ENCODE data around the gene AGAP1.

The AGAP1 gene

DNA sequence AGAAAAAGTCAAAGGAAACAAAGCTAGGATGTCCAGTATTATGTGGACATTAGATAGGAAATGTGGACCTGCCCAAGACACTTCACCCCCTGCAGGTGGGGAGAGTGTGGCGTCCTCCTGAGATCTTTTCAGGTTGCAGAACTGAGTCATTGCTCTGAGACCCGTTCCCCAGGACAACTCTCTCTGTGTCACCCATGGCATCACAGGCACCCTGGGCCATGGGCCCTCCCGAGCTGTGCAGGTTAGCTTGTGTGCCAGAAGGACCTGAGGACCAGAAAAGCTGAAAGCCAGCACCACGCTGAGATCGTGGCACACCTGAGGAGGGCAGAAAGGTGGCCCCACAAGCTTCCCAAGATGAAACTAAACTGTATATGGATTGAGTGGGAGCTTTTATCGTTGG, 229.5 kb downstream of the AGAP1 start:
- no peak for DNase-seq

DNA sequence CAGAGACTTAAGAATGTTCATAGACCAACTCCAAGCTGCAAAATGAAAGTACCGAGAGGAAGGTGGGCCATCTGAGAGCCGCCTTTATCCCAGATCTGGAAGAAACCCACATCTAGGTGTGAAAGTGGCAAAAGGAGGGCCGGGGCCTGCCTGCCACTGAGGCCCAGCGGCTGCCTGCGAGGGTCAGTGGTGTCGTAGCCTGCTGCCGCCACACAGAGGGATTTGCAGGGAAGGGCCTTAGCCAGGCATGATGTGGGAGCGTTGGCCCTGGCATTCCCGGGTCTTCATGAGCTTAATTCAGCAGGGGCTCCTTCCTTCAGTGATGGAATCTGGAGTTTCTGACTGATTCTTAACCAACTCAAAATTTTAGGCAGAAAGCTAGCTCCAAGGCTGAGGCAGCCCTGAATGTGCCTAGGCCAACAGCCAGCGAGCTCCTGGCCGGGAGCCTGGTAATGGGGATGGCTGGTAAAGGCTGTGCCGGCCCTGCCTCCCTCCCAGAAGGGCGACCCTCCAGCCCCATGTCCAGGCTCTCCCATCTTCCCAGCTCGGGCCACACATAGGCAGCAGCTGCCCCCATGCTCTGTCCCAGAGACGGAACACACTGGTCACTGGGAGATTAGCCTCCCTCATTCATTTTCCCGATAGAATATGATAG, 230.1 kb downstream of the AGAP1 start:
- no peak for DNase-seq

DNA sequence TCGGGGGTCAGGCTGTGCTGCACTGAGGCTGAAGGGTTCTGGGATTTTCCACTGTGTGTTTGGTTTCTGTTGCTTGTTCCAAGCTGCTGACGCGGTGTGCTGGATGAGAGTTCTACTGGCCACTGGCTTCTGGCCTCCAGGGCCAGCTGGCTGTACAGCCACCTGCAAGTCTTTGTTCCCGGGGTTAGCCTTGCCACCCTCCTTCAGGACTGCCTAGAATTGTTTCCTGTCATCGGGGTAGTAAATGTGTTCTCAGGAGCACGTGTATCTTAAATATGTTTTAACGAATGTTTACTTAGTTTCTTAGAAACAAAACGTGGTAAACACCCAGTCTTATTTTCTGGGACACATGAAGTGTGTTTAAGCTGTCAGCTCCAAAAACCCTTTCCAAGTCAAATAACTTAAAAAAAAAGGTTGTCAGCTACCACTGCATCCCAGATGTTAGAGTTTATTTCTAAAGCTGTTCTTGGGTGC, 231.2 kb downstream of the AGAP1 start:
- no peak for DNase-seq

DNA sequence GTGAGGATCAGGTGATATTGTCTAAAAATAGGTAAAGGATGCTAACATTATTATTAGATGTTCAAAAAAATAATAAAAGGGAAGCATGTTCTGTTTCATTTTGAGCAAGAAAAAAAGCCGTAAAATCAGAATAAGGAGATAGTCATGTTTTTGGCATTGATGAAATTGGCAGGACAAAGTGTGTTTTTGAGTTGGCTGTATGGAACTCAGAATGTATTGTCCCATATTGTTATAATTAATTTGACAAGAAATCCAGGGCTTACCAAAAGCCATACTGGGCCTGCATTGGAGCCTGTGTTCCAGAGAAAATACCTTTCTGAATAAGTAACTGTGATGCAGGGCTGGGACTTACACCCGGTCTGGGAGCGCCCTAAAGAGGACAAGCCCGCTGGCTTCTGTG, 232.0 kb downstream of the AGAP1 start:
- DNase-seq, result no peak

DNA sequence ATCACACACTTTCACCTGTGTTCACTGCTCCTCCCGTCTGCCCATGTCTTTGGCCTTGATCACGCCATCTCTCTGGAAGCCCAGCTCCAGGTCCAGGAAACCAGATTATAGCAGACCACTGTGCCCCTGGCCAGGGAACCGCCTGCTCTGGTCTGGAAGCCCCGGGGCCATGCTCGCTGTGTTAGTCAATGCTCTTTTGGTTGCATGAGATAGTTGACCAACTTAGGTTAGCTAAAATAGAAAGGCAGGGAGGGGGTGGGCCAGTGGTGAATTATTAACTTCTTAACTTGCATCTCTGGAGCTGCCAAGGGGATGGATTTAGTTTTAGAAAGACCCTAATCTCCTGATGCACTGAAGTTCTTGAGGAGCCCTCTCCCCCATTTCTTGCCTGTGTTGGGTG, 232.7 kb downstream of the AGAP1 start:
- DNase-seq, result no peak

DNA sequence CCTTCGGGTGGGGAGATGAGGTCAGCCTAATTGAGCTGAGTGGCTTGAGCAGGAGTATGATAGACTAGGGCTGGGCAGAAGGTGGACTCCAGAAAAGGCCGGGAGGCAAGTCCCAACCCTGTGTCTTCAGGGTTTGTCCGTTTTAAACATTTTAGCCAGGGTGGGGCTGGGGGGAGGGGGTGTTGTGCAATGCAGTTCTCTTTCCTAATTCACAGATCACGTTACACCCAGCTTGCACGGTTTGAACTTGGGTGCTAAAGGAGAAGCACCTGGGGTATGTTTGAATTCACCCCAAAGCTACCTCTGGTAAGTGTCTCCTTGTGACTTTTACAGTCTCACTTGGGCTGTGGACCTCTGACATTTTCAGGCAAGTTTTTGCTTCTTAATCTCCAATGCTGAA, 233.3 kb downstream of the AGAP1 start:
- no peak for DNase-seq

DNA sequence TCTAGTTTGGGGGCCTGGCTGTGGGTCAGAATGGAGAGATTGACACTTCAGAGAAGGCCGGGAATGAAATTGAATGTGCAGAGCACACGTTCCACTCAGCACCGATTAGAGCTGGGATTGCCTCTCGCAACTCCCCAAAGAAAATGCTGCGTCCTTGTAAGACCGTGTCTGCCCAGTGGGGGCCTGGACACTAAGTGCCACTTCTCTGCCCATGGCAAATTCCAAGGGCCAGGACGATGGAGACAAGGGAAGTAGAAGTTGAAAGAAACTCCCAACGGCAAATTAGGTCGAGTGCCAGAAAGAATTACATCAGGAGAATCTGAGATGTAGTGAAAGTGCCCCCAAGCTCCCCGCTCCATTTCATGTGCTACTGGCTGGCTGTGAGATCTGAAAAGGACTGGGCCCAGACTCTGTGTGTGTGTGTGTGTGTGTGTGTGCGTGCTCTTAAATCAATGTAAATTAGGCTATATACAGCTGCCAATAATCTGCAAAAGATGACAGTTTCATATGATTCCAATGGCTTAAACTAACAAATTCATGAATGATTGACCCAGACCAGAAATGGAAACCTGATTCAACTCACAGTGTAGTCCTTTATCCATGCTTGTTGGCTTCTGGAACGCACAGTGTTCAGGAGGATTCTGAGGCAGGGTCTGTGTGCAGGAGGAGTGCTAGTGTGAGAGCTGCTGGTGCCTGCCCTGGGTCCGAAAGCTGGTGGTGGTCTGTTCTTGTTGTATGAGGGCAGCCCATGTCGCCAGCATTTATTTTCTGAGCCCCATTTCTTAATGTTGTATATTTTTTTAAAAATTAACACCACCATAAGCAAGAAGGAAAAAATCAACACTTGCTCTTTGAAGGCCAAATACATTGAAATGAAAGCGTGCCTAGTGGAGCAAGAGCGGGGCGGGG, 234.3 kb downstream of the AGAP1 start:
- no peak for DNase-seq

DNA sequence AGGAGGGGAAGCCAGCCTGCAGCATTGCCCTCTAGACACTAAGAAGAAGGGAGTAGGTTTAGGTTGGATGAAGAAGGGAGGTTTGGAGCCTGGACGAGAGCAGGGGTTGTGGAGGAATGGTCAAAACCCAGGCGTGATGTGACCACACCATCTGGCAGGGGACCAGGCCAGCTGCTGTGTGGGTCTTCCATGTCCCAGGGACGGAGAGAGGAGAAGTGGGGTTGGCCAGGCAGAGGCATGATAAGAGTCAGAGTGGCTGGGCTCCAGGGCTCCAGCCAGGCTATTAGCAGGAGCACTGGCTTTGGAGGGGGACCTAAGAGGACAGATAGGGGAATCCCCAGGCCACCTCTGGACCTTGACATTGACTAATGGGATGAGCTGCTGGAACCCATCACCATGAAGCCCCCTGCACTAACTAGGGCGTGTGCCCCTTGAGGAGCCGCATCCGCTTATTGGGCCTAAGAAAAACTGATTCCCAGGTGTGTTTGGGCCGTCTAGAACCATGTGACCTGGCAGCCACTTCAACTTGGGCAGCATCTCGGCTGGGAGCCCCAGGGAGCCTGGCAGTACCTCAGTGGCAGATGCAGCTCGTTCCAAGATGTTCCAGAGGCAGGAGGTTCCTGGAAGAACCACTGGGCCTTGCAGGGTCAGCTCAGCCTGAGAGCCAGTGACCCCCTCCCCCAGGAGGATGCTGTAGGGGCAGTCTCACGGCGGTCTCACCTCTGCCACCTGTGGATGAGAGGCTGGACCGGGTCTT, 235.1 kb downstream of the AGAP1 start:
- no peak for DNase-seq

DNA sequence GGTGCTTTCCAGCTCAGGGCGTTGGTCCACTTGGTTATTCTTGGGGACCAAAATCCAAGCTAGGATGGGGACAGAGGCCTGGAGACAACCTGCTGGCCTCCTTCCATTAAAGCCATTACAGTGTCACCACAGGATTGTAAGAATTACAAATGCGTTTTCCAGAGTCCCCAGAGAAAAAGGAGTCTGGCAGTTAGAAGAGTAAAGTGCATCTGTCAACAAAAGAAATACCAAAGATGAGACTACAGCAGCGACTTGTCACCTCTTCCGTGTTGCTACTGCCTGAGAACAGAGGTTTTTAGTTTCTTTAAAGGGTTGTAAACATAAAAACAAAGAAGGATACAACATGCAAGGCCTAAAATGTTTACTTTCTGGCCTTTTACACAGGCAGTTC, 235.7 kb downstream of the AGAP1 start:
- no peak for DNase-seq

DNA sequence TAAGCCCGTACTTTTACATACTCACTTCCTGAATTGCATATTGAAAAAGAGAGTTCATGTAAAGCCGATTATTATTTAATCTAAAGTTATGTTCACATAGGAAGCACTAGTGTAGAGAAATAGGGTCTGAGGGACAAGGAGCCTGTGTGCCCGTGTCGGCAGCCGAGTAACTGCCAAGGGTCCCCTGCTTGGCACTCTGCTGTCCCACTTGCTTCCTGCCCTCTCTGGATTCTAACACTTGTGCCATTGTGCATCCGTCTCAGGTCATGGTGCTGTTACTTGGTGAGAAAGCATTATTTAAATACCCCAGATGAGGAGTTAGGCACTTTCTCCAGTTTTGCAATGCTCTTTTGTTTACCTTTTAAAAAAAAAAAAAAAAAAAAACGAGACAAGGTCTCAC, 236.3 kb downstream of the AGAP1 start:
- no peak for DNase-seq

DNA sequence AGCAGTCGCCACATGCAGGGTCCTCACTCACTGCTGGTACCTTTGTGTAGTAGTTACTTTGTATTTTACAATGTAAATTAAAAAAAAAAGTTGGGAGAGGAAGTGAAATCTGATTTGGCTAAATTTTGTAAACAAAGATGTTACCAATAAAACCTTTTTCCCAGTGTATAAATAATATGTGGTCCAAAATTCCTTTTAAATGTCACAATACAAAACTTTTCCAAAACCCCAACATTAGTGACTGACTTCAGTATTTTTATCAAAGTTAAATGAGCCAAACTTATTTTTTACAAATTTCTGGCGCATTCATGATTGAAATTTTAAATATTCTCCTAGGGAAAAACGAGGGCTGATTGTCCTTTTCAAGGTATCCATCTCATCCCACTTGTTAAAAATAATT, 239.9 kb downstream of the AGAP1 start:
- no peak for DNase-seq

DNA sequence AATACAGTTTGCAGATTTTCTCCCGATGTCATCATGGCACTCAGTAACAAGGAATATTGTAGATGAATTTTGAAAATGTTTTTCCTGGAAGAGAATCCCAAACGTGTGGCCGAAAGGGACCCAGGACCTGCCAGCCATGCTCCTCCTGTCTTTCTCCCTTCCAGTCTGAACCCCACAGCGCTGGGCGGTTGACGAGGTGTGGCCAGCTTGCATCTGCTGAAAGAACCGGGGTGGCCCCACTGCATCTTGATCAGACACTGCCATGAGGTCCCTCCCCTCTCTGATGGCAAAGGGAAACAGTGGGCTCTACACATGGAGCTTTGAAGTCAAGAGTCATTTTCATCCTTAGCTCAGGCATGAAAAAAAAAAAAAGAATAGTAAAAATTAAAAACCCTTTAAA, 240.3 kb downstream of the AGAP1 start:
- DNase-seq, result no peak

DNA sequence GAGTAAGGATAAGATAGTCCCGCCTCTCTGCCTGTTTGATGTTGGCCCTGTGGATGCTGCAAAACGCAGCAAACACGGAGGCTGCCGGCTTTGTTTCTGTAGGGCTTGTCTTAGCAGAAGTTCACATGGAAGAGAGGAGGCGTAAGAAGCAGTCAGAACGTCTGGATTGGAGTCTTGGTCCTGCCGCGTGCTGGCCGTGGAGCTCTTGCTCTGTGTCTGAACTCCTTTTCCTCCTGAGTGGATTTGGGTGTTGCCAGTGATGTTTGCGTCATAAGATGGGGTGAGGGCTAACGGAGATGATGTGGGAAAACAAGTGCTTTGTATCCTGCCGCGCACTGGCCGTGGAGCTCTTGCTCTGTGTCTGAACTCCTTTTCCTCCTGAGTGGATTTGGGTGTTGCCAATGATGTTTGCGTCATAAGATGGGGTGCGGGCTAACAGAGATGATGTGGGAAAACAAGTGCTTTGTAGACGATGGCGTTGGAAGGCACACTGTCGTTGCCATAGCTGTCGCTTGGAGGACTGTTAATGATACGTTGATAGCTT, 240.9 kb downstream of the AGAP1 start:
- no peak for DNase-seq

DNA sequence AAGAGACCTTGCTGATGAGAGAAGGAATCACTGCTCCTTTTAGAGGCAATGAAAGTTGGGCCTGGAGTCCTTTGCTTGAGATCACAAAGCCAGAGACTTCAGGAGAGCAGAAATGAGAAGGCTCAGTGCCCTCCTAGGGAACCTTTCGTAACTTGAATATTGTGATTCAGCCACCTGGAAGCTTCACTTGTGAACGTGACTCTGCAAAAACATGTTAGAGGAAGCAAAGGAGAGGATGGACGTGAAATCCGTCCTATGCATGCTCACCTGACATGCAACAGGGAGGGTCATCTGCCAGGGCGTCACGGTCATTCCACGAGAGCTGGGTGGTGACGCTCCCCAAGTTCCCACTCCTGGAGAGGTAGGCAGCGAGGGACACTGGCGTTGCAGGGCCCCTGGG, 243.6 kb downstream of the AGAP1 start:
- DNase-seq, result no peak

DNA sequence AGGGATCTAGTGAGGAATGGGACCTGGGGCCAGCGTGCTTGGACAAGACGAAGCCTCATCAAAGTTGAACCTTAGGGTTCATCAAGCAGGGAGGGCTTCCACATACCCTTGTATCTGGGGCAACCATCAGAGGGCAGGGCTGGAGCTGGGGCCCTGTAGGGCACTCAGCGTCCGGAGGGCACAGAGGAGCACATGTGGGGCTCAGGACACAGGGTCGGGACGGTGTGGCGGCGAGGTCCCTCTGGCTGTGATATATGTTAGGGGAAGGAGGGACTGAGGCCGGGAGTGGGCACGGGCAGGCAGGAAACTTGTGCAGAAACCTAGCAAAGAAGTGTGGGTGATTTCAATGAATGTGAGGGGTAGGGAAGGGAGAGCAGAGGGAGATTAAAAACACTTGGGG, 244.0 kb downstream of the AGAP1 start:
- no peak for DNase-seq

DNA sequence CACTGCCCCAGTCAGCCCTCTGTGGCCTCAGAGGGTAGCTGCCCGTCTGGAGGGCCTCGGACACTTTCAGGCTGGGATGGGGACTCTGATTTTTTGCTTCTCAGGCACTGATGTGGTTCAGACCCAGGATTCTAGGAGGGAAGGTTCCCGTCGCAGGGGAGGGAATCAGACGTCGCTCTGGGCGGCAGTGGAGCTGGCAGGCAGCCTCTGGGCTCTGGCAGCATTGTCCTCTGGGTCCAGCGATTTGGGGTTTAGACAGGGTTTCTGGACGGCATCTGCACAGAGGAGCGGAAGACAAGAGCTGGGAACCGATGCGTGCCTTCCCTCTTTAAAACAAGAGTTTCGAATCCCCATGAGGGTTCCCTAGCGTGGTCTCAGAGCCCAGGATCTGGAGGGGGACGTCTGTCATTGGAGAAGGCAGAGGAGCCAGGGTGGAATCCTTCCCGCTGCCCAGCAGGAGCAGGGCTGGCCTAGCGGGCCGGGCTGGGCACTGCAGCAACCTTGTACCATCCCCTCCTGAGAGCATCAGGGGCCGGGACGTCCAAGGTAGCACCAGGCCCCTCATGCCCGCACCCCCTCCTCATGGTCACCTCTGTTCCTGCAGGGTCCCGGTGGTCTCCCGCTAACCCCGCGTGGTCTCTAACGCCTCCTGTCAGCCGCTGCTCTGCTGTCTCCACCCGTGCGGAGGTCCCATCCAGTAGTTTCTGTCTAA, 246.0 kb downstream of the AGAP1 start:
- no peak for DNase-seq

DNA sequence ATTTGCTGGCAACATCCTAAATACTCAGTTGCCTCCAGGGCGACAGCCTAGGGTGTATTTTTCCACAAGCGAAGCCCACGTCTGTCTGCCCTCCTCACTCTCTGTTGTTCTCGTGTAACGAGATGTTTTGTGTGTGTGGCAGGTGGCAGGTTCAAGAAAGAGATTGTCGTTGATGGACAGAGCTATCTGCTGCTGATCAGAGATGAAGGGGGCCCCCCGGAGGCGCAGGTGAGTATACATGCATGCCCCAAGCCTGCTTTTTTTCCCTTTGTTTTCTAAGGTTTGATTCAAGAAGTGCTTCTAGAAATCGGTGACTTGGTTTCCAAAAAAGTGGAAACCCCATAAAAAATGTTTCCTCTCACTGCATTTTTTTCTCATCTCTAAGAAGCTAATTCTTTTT, 247.0 kb downstream of the AGAP1 start:
- no peak for DNase-seq

DNA sequence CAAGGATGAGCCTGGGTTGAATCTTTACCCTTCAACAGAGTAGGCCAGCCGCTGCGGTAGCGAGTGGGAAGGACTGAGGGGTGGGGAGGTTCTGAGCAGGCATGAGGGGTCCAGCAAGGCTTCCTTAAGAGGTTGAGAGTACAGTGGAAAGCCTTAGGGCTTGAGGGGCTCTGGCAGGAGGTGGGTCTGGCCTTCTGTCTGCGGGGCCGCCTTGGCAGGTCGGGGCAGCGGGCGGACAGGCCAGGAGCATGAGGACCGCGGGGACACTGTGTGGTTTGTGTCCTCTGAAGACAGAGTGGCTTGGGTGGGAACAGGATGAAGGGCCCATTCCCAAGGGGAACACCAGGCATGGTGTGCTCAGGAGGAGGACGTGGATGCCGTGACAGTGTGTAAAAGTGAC, 250.3 kb downstream of the AGAP1 start:
- DNase-seq, result no peak

DNA sequence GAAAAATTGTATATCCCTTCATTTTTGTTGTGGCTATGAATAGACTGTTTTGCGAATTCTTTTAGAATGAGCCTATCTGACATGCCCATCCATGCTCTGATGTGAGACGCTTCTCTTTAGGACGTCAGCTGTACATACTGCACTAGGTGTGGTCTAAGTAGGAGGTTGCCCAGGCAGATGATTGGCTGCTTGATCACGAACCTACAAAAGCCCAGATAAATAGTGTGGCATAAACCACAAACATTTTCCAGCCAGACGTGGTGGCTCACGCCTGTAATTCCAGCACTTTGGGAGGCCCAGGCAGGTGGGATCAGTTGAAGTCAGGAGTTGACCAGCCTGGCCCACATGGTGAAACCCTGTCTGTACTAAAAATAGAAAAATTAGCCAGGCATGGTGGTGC, 251.8 kb downstream of the AGAP1 start:
- DNase-seq, result no peak

DNA sequence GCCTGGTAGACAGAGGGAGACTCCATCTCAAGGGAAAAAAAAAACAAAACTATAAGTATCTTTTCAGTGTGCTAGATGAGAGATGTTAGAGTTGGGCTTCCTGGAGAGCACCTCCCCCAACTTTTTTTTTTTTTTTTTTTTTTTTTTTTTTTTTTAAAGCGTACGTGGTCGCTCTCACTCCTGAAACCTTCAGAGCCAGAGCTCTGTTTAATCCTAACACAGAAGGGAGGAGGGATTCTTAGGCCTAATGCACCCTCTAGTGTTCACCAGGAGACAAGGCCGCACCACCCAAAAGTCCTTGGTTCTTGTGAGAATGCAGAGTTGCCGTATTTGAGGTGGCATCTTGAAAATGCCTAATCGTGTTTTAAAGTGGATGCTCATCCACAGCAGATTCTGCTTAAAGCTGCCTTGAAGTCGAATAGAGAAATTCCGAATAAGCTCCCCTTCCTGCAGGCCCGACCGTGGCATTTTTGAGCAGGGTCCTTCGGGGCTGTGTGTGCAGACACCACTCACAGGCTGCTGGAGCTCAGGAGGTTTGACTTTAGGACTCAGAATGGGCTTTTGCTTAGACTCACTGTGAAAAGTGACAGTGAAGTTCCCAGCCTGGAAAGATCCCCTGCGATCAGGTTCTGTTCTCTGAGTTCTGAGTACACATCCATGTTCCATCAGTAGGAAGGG, 252.6 kb downstream of the AGAP1 start:
- peak; percentile 17 to 54 for DNase-seq

DNA sequence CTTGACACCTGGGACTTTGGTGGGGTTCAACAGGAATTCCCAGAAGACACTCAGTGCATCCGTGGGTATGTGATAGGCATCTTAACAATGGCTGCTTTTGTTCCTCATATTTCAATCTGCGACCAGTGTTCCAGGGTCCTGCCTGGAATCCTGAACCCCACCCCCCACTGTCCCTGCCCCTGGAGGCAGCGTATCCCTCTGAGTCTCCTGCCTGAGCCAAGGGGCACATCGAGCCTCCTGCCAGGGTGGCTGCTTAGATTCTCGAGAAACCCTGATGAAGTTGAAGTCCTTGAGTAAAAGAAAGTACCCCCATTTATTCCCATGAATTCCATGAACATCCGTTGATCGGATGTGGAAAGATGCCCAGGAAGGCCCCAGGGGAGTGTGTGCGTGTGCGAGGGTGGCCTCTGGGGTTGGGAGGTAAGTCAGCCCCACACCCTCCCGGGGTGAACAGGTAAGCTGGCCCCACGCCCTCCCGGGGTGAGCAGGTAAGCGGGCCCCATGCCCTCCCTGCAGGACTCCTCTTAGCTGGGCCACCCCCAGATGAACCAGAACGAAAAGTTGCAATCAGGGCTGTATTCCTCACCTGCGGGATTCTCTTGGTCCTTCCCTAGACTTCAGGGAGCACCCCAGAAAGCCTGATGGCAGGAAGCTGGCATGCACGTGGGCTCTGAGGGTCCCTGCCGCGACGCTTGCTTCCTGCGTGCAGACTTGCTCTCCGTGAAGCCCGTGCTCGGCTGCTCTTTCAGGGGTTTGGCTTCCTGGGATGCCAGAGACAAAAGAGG, 253.3 kb downstream of the AGAP1 start:
- no peak for DNase-seq

DNA sequence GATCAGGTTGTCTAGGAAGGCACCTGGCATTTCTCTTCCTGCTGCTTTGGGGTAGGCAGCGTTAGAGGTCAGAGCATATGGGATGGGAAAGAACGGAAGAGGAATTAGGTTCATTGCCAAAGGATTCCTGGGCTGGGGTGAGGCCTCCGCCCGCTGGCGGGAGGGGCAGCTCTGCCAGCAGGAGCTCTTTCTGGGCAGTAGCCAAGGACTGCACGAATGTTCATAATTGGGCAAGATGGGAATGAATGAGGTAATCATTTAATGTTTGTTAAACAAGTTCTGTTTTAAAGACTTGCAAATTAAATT, 253.9 kb downstream of the AGAP1 start:
- DNase-seq, result no peak
